Measurements from ENCODE around the gene ARVCF. TPM values are rescaled to one million over a fixed set of nuclear protein-coding genes. Genes with fewer than 3 reads are reported as not detected.

Gene ARVCF
- total RNA-seq, 4 donors from 2014 or later = 47.5 to 98.3 (median 80.6) TPM

DNA sequence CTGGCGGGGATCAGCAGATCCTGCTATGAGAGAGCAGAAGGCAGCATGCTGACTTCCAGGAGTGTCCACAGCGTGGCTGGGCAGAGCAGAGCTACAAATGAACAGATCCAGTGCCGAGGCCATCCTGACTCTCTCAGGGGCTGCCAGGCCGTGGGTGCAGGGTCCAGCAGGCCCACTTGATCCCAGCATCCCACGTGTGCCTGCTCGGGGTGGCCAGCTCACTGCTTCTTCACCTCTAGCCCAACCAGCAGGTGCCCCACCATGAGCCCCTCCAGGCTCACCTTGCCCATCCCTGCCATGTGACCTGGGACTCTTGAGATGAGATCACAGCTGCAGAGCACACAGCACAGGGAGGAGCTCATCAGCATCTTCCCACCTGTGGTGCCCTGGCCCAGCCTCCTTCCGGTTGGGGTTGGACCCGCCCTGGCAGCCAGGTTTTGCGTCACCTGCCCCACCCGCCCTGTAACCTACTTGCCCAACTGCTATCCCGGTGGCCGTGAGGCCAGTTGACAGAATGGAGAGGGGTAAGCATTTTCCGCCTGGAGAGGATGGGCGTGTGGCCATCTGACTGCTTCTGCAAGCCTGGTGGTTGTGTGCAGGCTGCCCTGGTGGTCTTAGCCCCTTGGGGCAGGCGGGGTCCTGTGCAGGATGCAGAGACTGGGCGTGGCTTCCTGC is 15.2 kb upstream of the ARVCF start:
- WGBS, 2 donors = 84 to 93% methylated on average over 7 to 12 of the region's 16 CpGs
- Histone ChIP-seq H3K36me3 (peaks cover 0 to 16% (median 0%) of the 10 kb centered on the region in 3 donors), H3K4me1 (peaks cover 0 to 48% (median 9%) of the 10 kb centered on the region in 4 donors), H3K27me3 (no peaks in the 10 kb centered on the region), H3K9me3 (no peaks in the 10 kb centered on the region), H3K4me3 (no peak overlapping the region), H3K27ac (no peak overlapping the region)
- DNase-seq (ENCODE audit: low spot score in 2 of 2) = no peak
- TF ChIP-seq EP300 (IDR thresholded peaks at IDR 0.05) (no peak), POLR2A (IDR thresholded peaks at IDR 0.05) (no peak)
- TF ChIP-seq, protein P1, sequence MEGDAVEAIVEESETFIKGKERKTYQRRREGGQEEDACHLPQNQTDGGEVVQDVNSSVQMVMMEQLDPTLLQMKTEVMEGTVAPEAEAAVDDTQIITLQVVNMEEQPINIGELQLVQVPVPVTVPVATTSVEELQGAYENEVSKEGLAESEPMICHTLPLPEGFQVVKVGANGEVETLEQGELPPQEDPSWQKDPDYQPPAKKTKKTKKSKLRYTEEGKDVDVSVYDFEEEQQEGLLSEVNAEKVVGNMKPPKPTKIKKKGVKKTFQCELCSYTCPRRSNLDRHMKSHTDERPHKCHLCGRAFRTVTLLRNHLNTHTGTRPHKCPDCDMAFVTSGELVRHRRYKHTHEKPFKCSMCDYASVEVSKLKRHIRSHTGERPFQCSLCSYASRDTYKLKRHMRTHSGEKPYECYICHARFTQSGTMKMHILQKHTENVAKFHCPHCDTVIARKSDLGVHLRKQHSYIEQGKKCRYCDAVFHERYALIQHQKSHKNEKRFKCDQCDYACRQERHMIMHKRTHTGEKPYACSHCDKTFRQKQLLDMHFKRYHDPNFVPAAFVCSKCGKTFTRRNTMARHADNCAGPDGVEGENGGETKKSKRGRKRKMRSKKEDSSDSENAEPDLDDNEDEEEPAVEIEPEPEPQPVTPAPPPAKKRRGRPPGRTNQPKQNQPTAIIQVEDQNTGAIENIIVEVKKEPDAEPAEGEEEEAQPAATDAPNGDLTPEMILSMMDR (IDR thresholded peaks at IDR 0.05) = no peak

DNA sequence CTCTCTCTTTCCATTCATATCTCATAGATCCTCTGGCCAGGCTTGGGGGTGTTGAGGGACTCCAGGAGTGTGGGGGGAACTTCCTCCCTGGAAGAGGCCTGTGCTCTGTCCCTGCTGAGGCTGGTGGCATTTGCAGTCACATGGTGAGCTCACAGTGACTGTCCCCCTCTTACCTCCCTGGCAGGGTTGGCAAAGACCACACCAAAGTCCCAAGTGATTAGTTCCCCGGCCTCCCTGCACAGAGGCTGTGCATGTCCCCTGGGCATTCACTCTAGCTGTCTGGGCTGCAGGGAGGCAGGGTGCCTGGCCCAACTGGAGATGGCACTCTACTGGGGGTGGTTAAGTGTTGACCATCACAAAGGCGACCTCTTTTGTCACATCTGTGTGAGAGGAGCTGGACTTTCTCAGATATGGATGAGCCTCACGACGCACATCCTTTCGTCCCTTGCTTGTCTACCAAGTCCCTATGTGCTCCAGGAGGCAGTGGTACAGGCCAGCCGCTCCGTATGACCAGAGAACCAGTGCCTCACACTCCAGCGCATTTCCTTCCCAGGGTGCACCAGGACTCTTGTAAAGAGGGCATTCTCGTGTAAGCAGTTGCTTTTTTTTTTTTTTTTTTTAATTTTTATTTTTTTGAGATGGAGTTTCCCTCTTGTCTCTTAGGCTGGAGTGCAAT is 13.1 kb upstream of the ARVCF start:
- Histone ChIP-seq H3K9me3 (no peaks in the 10 kb centered on the region), H3K36me3 (peaks cover 0 to 10% (median 0%) of the 10 kb centered on the region in 3 donors), H3K4me3 (no peak overlapping the region), H3K27me3 (no peaks in the 10 kb centered on the region), H3K27ac (no peak overlapping the region), H3K4me1 (peaks cover 0 to 43% (median 9%) of the 10 kb centered on the region in 4 donors)
- no peak for DNase-seq (ENCODE audit: low spot score in 2 of 2)
- 89% methylated on average over 8 to 9 of the region's 9 CpGs for WGBS, 2 donors
- TF ChIP-seq POLR2A (IDR thresholded peaks at IDR 0.05) (no peak), EP300 (IDR thresholded peaks at IDR 0.05) (no peak)
- TF ChIP-seq, protein P1 (IDR thresholded peaks at IDR 0.05) = no peak

DNA sequence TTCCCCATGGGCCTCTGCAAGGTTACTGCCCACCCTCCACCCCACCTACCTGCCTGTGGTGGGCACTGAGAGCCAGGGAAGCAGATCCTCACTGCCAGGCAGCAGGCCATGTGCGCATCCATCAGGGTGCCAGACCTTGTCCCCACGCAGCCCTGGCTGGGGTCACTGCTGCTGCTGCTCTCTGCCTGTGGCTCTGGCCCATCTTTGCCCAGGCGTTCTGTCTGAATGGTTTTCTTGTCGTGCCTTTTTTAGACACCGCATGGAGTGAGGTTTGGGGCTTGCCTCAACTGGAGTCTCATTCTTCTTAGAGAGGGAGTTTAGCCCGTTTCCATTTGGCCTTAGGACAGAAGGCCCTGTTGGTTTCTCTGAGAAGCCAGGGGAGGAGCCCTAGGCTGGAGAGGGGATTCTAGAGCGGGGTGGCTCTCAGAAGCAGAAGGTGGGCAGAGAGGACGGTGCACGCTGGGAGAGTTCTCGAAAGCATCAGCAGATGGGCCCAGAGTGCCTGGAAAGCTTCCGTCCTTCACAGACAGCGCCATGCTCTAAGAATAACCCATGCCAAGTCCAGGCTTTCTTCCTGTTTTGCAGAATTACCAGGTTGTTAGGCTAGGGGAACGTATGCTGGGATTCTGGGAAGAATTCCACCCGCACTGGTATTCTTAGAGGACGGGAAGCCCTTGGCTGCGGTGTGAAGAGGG is 12.4 kb upstream of the ARVCF start:
- Histone ChIP-seq H3K9me3 (no peaks in the 10 kb centered on the region), H3K4me3 (no peak overlapping the region), H3K36me3 (peaks cover 0 to 16% (median 0%) of the 10 kb centered on the region in 3 donors), H3K27ac (peak overlapping the region in 1 of 4 donors; percentile 41), H3K27me3 (no peaks in the 10 kb centered on the region), H3K4me1 (peaks cover 0 to 40% (median 9%) of the 10 kb centered on the region in 4 donors)
- 63 to 72% methylated on average over 16 of the region's 16 CpGs for WGBS, 2 donors
- no peak for DNase-seq (ENCODE audit: low spot score in 2 of 2)
- TF ChIP-seq POLR2A (IDR thresholded peaks at IDR 0.05) = no peak
- TF ChIP-seq EP300 (IDR thresholded peaks at IDR 0.05) = no peak
- TF ChIP-seq, protein P1 (IDR thresholded peaks at IDR 0.05) = no peak

DNA sequence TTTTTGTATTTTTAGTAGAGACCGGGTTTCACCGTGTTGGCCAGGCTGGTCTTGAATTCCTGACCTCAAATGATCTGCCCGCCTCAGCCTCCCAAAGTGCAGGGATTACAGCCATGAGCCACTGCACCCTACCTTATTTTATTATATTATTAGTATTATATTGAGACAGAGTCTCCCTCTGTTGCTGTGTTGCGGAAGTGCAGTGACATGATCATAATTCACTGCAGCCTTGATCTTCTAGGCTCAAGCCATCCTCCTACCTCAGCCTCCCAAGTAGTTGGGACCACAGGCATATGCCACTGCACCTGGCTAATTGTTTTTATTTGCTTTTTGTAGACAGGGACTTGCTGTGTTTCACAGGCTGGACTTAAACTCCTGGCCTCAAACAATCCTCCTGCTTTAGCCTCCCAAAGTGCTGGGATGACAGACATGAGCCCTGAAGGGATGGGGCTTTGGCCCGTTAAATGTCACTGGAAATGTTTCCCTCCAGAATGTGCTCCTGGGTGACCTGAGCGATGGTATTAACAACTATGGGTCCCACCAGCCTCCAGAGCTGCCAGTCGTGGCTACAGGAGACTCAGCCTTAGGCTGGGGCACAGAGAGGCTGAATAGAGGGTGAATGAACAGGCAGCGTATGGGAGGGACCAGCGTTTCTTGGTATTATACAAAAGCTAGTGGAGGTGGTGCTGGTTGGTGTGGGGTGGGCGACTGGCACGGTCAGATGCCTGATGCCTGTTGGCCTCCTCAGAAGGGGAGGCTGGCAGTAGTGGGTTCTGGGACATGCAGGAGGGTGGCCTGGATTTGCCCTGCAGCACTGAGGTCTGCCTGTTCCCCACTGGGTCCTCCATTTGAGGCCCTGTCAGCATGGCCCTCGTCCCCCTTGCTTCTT is 11.6 kb upstream of the ARVCF start:
- H3K27me3 ChIP-seq = no peaks in the 10 kb centered on the region
- no peak overlapping the region for H3K4me3 ChIP-seq
- peaks cover 0 to 18% (median 0%) of the 10 kb centered on the region in 3 donors for H3K36me3 ChIP-seq
- H3K4me1 ChIP-seq = peaks cover 0 to 38% (median 9%) of the 10 kb centered on the region in 4 donors
- DNase-seq (ENCODE audit: low spot score in 2 of 2) = no peak
- H3K27ac ChIP-seq = peak overlapping the region in 1 of 4 donors; percentile 41
- WGBS, 2 donors = 72 to 84% methylated on average over 12 of the region's 12 CpGs
- no peaks in the 10 kb centered on the region for H3K9me3 ChIP-seq
- TF ChIP-seq EP300 (IDR thresholded peaks at IDR 0.05) = no peak
- TF ChIP-seq, protein P1 (IDR thresholded peaks at IDR 0.05) = no peak
- TF ChIP-seq POLR2A (IDR thresholded peaks at IDR 0.05) = no peak
